Cardiac muscle cell (in vitro differentiated cells and primary cell): ENCODE results near the gene PNPLA2. TPM values are rescaled to one million over a fixed set of nuclear protein-coding genes. Genes with fewer than 3 reads are reported as not detected.

ENCODE experiments used
- DNase-seq, 2 donors: peaks; one replicate each; pipeline versions ENCODE4 v3.0.0 to v3.0.0-alpha.2; 2010 to 2017; ENCODE audit warnings: low read depth in 1 of 2, low spot score in 1 of 2
- H3K27ac ChIP-seq: fragments of 200-600 bp; sonication (generic); 2 replicates; pipeline ENCODE4 v1.5.1; 2016
- H3K27me3 ChIP-seq: fragments of 200-600 bp; sonication (generic); 2 replicates; pipeline ENCODE4 v1.6.0; 2016; ENCODE audit warnings: control low read depth
- H3K36me3 ChIP-seq: fragments of 200-600 bp; sonication (generic); 2 replicates; pipeline ENCODE4 v1.5.1; 2016; ENCODE audit warnings: control low read depth
- H3K4me1 ChIP-seq: fragments of 200-600 bp; sonication (generic); 2 replicates; pipeline ENCODE4 v1.8.1; 2017; ENCODE audit warnings: low read depth, mild to moderate bottlenecking, mixed run types
- H3K4me3 ChIP-seq: fragments of 200-600 bp; sonication (generic); 2 replicates; pipeline ENCODE4 v1.5.1; 2016; ENCODE audit warnings: mild to moderate bottlenecking
- H3K9me3 ChIP-seq: fragments of 200-600 bp; sonication (generic); 2 replicates; pipeline ENCODE4 v1.5.1; 2017; ENCODE audit warnings: low read depth, mild to moderate bottlenecking, control low read depth
- CTCF ChIP-seq: IDR thresholded peaks from 2 replicates; pipeline ENCODE4 v1.5.1; 2012; ENCODE audit warnings: low read depth, mild to moderate bottlenecking, low read length
- polyA plus RNA-seq: library from polyadenylated mRNA; unstranded; fragments of >200 nt; fragmentation: Nextera tagmentation; extraction: Ambion mirVana; gene quantifications from 2 replicates; pipeline ENCODE4 v1.2.1, GENCODE V29; 2016
- total RNA-seq: library from RNA; depleted of rRNA; stranded (reverse); fragments of >200 nt; gene quantifications from 2 replicates; pipeline ENCODE4 v1.2.3, GENCODE V29; 2016

PNPLA2 gene
- total and polyA plus RNA-seq, 2 experiments from 2014 or later = 81.6 to 99.9 TPM

- Histone ChIP-seq H3K36me3 (no peaks in the 10 kb centered on the region), H3K4me1 (peaks cover 12% of the 10 kb centered on the region), H3K9me3 (no peaks in the 10 kb centered on the region), H3K27me3 (no peaks in the 10 kb centered on the region), H3K4me3 (no peak overlapping the region), H3K27ac (no peak overlapping the region)
- no peak for DNase-seq
- TF ChIP-seq CTCF = no peak
These were observed 35.2 kb downstream of the PNPLA2 start for GRCh38 chr11:853682-854448.

GRCh38 chr11:854601-855329 lies 36.1 kb downstream of the PNPLA2 start:
- no peaks in the 10 kb centered on the region for H3K36me3 ChIP-seq
- no peak for TF ChIP-seq CTCF
- peak overlapping the region; percentile 21 for H3K27ac ChIP-seq
- no peaks in the 10 kb centered on the region for H3K9me3 ChIP-seq
- H3K4me3 ChIP-seq = no peak overlapping the region
- H3K27me3 ChIP-seq = no peaks in the 10 kb centered on the region
- H3K4me1 ChIP-seq = peaks cover 13% of the 10 kb centered on the region
- no peak for DNase-seq

- Histone ChIP-seq H3K4me3 (no peak overlapping the region), H3K27ac (peak overlapping the region; percentile 21), H3K36me3 (no peaks in the 10 kb centered on the region), H3K9me3 (no peaks in the 10 kb centered on the region), H3K27me3 (no peaks in the 10 kb centered on the region), H3K4me1 (peaks cover 16% of the 10 kb centered on the region)
- no peak for DNase-seq
- no peak for TF ChIP-seq CTCF
These were observed 36.6 kb downstream of the PNPLA2 start for GRCh38 chr11:855330-855674.

- H3K9me3 ChIP-seq = no peaks in the 10 kb centered on the region
- no peak overlapping the region for H3K4me3 ChIP-seq
- H3K27me3 ChIP-seq = no peaks in the 10 kb centered on the region
- H3K4me1 ChIP-seq = peaks cover 13% of the 10 kb centered on the region
- TF ChIP-seq CTCF = no peak
- DNase-seq = no peak
- no peak overlapping the region for H3K27ac ChIP-seq
- H3K36me3 ChIP-seq = no peaks in the 10 kb centered on the region
These were observed 37.1 kb downstream of the PNPLA2 start for GRCh38 chr11:855796-856195.

GRCh38 chr11:856397-856796 lies 37.7 kb downstream of the PNPLA2 start:
- TF ChIP-seq CTCF = no peak
- H3K4me1 ChIP-seq = peaks cover 7% of the 10 kb centered on the region
- no peaks in the 10 kb centered on the region for H3K9me3 ChIP-seq
- H3K36me3 ChIP-seq = no peaks in the 10 kb centered on the region
- H3K4me3 ChIP-seq = no peak overlapping the region
- H3K27ac ChIP-seq = no peak overlapping the region
- DNase-seq = no peak
- no peaks in the 10 kb centered on the region for H3K27me3 ChIP-seq
